B cell (primary cell): ENCODE measurements around the gene PTGES2. TPM values are rescaled to one million over a fixed set of nuclear protein-coding genes. Genes with fewer than 3 reads are reported as not detected.

Experiments
- ATAC-seq: fragments of 200-7000 bp; cut with Tn5 transposase; one replicate; pipeline ENCODE4 v1.10.0; 2021; ENCODE audit warnings: low read depth, mild to moderate bottlenecking, moderate number of reproducible peaks, moderate library complexity
- CTCF ChIA-PET: fragments of 350-600 bp; sonication (Branson Sonifier 250); formaldehyde crosslinking; loops from one replicate; lab custom pipeline; 2021; ENCODE audit warnings: antibody characterized with exemption, inconsistent platforms; lab: Charles Lee
- POLR2A ChIA-PET: fragments of 350-600 bp; sonication (Branson Sonifier 250); formaldehyde crosslinking; loops from one replicate; lab custom pipeline; 2021; ENCODE audit warnings: antibody characterized with exemption; lab: Charles Lee
- DNase-seq: peaks from one replicate; pipeline ENCODE4 v3.0.0; 2013
- H2AFZ ChIP-seq: 2 replicates; pipeline ENCODE4 v1.6.1; 2012; ENCODE audit warnings: mild to moderate bottlenecking, low read depth, low read length; ENCODE audit not compliant: insufficient read depth, poor library complexity, severe bottlenecking
- H3K27ac ChIP-seq, 2 donors: 1 replicate in 1 of 2; 2 replicates in 1 of 2; pipeline ENCODE4 v1.5.1; 2012 to 2013; ENCODE audit warnings: low read length in 2 of 2, mild to moderate bottlenecking in 2 of 2, moderate library complexity in 1 of 2
- H3K27me3 ChIP-seq, 4 experiments: fragments of 200-600 bp in 1 of 4; sonication (generic) in 1 of 4; replicated peaks in 1 of 4; 1 replicate in 2 of 4; 2 replicates in 2 of 4; pipeline versions ENCODE4 v1.6.1 to v1.7.0; 2013 to 2016; ENCODE audit warnings: low read length in 3 of 4, mild to moderate bottlenecking in 2 of 4, mixed read lengths in 1 of 4, moderate library complexity in 1 of 4; ENCODE audit not compliant: insufficient read depth in 4 of 4, control insufficient read depth in 3 of 4; ENCODE audit errors: control extremely low read depth in 1 of 4
- H3K36me3 ChIP-seq, 2 experiments: replicated peaks in 1 of 2; 1 replicate in 1 of 2; 2 replicates in 1 of 2; pipeline versions ENCODE4 v1.6.1 to v1.7.1; 2013; ENCODE audit warnings: low read length in 1 of 2; ENCODE audit not compliant: insufficient read depth in 2 of 2, control insufficient read depth in 1 of 2; ENCODE audit errors: control extremely low read depth in 1 of 2, extremely low read depth in 1 of 2
- H3K4me1 ChIP-seq, 2 donors: fragments of 200-600 bp in 1 of 2; sonication (generic) in 1 of 2; 1 replicate in 1 of 2; 2 replicates in 1 of 2; pipeline versions ENCODE4 v1.5.1 to v1.6.1; 2013 to 2017; ENCODE audit warnings: low read length in 2 of 2; ENCODE audit not compliant: control insufficient read depth in 2 of 2, insufficient read depth in 2 of 2
- H3K4me2 ChIP-seq: replicated peaks from 2 replicates; pipeline ENCODE3; 2012; ENCODE audit warnings: mild to moderate bottlenecking, low read depth, low read length; ENCODE audit not compliant: poor library complexity, severe bottlenecking
- H3K4me3 ChIP-seq, 5 experiments: fragments of 200-600 bp in 1 of 5; sonication (generic) in 1 of 5; 1 replicate in 3 of 5; 2 replicates in 2 of 5; pipeline versions ENCODE4 v1.5.1 to v1.7.0; 2011 to 2016; ENCODE audit warnings: low read length in 4 of 5, mild to moderate bottlenecking in 4 of 5, low read depth in 2 of 5, control low read depth in 1 of 5, moderate library complexity in 1 of 5; ENCODE audit not compliant: insufficient read depth in 1 of 5; ENCODE audit errors: control extremely low read depth in 1 of 5, extremely low read depth in 1 of 5
- H3K79me2 ChIP-seq: fragments of 200-600 bp; sonication (generic); one replicate; pipeline ENCODE4 v1.6.0; 2016; ENCODE audit warnings: low read length; ENCODE audit not compliant: control insufficient read depth, insufficient read depth
- H3K9ac ChIP-seq: fragments of 200-600 bp; sonication (generic); 2 replicates; pipeline ENCODE4 v1.6.1; 2017; ENCODE audit warnings: mild to moderate bottlenecking, low read length, moderate library complexity
- H3K9me3 ChIP-seq, 3 donors: one replicate each; pipeline versions ENCODE4 v1.6.1 to v1.7.1; 2013; ENCODE audit warnings: low read length in 2 of 3; ENCODE audit not compliant: control insufficient read depth in 2 of 3, insufficient read depth in 1 of 3; ENCODE audit errors: control extremely low read depth in 1 of 3
- H4K20me1 ChIP-seq: 2 replicates; pipeline ENCODE4 v1.6.0; 2012; ENCODE audit warnings: mild to moderate bottlenecking, low read length; ENCODE audit not compliant: insufficient read depth, control insufficient read depth, poor library complexity, severe bottlenecking
- H3K27ac Mint-ChIP-seq: one replicate; pipeline ENCODE4 v1.8.0; 2021; ENCODE audit warnings: mixed read lengths
- H3K27me3 Mint-ChIP-seq: one replicate; pipeline ENCODE4 v1.8.0; 2021; ENCODE audit warnings: mixed read lengths
- H3K4me1 Mint-ChIP-seq: one replicate; pipeline ENCODE4 v1.8.0; 2021; ENCODE audit warnings: mixed read lengths
- H3K4me3 Mint-ChIP-seq: one replicate; pipeline ENCODE4 v1.8.0; 2021; ENCODE audit warnings: mixed read lengths
- H3K9me3 Mint-ChIP-seq: one replicate; pipeline ENCODE4 v1.8.0; 2022; ENCODE audit warnings: mixed read lengths; ENCODE audit not compliant: insufficient read depth
- CTCF ChIP-seq: fragments of 200-600 bp; IDR thresholded peaks from one replicate; pipeline ENCODE4 v1.8.0; 2022; ENCODE audit warnings: antibody characterized with exemption, mild to moderate bottlenecking
- EZH2 ChIP-seq: IDR thresholded peaks from 2 replicates; pipeline ENCODE4 v1.6.1; 2012; ENCODE audit warnings: borderline replicate concordance, low read depth, mild to moderate bottlenecking, moderate library complexity, low read length; ENCODE audit not compliant: insufficient read depth, poor library complexity, severe bottlenecking
- WGBS: methylation state at CpG from one replicate; pipeline ENCODE4 v1.1.5; 2013; ENCODE audit warnings: missing lambda C conversion rate; ENCODE audit not compliant: insufficient coverage; 5-methylcytosine and 5-hydroxymethylcytosine counted together
- intact Hi-C: fragments of 100-400 bp; cut with micrococcal nuclease; formaldehyde crosslinking; loops from one replicate; pipeline ENCODE4 v1.10.0; 2022
- polyA plus RNA-seq: library from polyadenylated mRNA; depleted of rRNA; stranded (reverse); fragments of >200 nt; gene quantifications from 2 replicates; pipeline ENCODE4 v1.2.3, GENCODE V29; 2012
- total RNA-seq, 2 donors: library from RNA; stranded (reverse); fragments of 120-200 nt in 1 of 2; gene quantifications; 1 replicate in 1 of 2; 2 replicates in 1 of 2; pipeline versions ENCODE4 v1.2.3 to v1.2.4, GENCODE V29; 2013 to 2022

PTGES2 gene
- total and polyA plus RNA-seq, 2 donors (not counting 1 experiment from before 2014, with no cell fraction given) = 77.8 to 113 TPM

- intact Hi-C loops = no loop called here
- no peaks in the 10 kb centered on the region for H3K36me3 ChIP-seq
- POLR2A ChIA-PET = no interaction called here
- no peaks in the 10 kb centered on the region for H3K79me2 ChIP-seq
- H3K27ac ChIP-seq = no peak overlapping the region
- H3K9ac ChIP-seq = no peak overlapping the region
- Mint-ChIP-seq H3K9me3 (no peaks in the 10 kb centered on the region), H3K4me1 (no peaks in the 10 kb centered on the region), H3K4me3 (no peak overlapping the region), H3K27me3 (peaks cover 7% of the 10 kb centered on the region), H3K27ac (no peak overlapping the region)
- H3K4me3 ChIP-seq = no peak overlapping the region
- WGBS = 93% methylated on average over 12 of the region's 13 CpGs
- no peaks in the 10 kb centered on the region for H3K27me3 ChIP-seq
- H3K4me1 ChIP-seq = no peaks in the 10 kb centered on the region
- no peaks in the 10 kb centered on the region for H3K9me3 ChIP-seq
- H2AFZ ChIP-seq = no peak overlapping the region
- CTCF ChIA-PET = no interaction called here
- TF ChIP-seq CTCF (no peak), EZH2 (no peak)
- no peak overlapping the region for H3K4me2 ChIP-seq
- ATAC-seq (no peak), DNase-seq (no peak)
- H4K20me1 ChIP-seq = no peaks in the 10 kb centered on the region
Measured at GRCh38 chr9:128152133-128153059, 24.9 kb upstream of the PTGES2 start.
